Globus pallidus (tissue), 1 donor: ENCODE results near the gene CCDC171.
"Not testable (repeated sequence)": the region's sequence is repeated elsewhere in the genome, so short reads cannot be mapped to it uniquely, and the experiment has no call there.

ENCODE experiments used
- DNase-seq: peaks from one replicate; pipeline ENCODE4 v3.0.0-alpha.2; 2015; ENCODE audit warnings: low spot score

The CCDC171 gene

DNA sequence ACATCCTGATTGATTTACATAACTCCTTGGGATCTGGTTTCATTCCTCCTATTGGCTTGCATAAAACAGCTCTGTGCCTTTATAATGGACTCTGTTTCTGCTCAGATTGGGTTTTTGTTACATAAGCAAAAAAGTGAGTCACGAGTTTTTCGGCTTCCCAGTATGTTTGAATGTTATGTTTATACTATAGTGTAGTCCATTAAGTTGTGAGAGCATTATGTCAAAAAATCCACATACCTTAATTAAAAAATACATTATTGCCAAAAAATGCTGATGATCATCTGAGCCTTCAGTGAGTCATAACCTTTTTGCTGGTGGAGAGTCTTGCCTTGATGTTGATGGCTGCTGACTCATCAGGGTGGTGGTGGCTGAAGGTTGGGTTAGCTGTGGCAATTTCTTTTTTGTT is 144.6 kb downstream of the CCDC171 start:
- no peak for DNase-seq

DNA sequence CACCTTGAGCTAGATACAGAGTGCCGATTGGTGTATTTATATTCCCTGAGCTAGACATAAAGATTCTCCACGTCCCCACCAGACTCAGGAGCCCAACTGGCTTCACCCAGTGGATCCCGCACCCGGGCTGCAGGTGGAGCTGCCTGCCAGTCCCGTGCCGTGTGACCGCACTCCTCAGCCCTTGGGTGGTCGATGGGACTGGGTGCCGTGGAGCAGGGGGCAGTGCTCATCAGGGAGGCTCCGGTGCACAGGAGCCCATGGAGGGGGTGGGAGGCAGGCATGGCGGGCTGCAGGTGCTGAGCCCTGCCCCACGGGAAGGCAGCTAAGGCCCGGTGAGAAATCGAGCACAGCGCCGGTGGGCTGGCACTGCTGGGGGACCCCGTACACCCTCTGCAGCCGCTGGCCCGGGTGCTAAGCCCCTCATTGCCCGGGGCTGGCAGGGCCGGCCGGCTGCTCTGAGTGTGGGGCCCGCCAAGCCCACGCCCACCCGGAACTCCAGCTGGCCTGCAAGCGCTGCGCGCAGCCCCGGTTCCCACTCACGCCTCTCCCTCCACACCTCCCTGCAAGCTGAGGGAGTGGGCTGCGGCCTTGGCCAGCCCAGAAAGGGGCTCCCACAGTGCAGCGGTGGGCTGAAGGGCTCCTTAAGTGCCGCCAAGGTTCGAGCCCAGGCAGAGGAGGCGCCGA is 147.2 kb downstream of the CCDC171 start:
- DNase-seq, result not testable (repeated sequence)

DNA sequence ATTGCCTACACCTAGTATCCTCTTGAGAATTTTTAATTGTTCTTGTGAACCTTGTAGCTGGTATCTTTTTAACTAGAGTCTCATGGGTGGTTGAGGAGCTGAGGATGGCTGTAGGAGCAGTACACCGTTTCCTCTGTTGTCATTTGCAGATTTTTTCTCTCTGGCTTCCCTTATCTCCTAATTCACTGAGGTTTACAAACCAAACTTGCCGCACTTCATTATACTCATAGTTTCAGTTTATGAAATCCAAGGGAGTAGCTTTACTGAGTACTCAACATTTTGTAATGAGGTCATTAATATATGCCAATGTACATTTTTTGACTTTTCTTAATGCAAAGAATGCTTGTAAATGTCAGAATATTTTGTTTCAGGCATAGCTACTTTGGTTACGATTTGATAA is 154.2 kb downstream of the CCDC171 start:
- DNase-seq, result no peak

DNA sequence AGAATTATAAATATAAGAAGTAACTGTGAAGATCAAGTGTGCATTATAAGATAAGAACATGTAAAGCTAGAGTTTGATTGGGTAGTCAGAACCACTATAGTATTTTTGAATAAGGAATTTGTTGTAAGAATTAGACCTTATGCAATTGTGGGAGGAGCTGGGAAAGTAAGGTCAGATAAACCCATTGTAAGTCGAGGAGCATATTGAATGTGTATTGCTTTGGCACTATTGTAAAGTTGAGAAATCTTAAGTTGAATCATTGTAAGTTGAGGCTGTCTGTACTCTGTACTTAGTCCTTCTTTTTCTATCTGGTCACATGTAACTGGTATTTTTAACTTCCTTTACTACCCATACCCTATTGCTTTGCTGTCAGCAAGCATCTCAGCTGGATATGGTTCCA is 158.7 kb downstream of the CCDC171 start:
- DNase-seq, result no peak

DNA sequence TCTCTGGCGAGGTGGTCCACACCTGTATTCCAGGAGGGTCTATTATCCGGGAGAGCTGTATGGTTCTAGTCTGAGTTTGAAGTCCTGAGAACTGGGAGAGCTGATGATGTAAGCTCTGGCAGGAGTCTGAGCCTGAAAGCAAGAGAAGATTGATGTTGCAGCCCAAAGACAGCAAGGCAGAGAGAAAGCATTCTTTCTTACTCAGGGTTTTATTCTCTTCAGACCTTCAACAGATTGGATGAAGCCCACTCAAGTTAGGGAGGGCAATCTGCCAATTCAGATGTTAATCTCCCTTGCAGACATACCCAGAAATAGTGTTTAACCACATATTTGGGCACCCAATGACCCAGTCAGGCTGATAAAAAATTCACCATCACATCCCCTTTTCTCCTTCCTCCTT is 159.1 kb downstream of the CCDC171 start:
- no peak for DNase-seq

DNA sequence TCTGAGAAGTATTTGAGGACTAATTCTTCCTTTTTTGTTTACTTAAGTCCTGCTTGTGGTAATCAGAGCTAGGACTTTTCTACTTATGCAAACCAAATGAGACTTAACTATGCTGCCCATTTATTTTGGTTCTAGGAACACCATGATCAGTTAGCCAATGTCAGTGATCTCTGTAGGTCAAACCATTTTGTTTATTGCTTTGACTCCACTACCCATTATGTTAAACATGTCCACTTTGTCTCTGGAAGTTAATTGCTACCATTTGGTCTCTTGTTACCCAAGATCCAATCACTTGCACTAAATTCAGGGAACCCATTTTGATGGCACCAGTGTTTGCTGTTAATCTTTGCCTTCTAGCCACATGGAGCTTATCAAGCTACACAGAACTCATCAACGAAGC is 161.9 kb downstream of the CCDC171 start:
- DNase-seq, result no peak

DNA sequence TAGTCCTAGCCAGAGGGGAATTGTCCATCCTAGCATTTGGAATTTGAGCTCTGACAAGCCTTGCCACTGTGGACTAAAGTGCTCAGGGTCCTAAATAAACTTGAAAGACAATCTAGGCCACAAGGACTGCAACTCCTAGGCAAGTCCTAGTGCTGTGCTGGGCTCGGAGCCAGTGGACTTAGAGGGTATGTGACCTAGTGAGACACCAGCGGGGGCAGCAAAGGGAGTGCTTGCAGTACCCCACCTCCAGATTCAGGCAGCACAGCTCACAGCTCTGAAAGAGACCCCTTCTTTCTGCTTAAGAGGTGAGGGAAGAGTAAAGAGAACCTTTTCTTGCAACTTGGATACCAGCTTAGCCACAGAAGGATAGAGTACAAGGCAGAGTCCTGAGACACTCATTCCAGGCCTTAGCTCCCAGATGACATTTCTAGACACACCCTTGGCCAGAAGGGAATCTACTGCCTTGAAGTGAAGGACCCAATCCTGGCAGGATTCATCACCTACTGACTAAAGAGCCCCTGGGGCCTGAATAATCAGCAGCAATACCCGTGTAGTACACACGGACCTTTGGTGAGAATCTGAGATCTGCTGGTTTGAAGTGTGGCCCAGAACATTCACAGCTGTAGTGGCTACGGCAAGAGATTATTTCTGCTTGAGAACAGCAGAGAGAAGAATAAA is 164.6 kb downstream of the CCDC171 start:
- DNase-seq, result no peak

DNA sequence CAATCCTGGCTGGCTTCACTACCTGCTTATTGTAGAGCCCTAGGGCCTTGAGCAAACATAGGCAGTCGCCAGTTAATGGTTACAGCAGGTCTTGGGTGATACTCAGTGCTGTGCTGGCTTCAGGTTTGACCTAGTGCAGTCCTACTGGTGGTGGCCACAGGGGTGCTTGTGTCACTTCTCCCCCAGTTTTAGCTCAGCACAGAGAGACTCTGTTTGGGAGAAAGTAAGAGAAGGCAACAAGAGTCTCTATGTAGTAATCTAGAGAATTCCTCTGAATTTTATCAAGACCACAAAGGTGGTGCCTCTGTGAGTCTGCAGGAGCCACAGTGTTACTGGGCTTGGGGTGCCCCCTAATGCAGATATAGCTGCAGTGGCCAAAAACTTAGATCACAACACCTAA is 165.6 kb downstream of the CCDC171 start:
- no peak for DNase-seq

DNA sequence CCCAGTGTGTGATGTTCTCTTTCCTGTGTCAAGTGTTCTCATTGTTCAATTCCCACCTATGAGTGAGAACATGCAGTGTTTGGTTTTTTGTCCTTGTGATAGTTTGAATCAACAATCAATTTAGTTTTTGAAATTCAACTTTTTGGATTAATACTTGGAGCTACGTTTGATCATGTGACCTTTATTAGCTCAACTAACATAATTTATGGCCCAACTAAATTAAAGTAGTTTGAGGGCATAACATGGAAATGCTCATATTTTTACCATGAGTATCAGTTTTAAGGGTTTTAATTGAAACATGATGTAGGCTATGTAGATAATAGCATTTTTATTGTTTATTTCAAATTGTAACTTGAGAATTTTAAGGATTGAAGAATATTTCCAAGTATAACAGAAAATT is 168.0 kb downstream of the CCDC171 start:
- no peak for DNase-seq

DNA sequence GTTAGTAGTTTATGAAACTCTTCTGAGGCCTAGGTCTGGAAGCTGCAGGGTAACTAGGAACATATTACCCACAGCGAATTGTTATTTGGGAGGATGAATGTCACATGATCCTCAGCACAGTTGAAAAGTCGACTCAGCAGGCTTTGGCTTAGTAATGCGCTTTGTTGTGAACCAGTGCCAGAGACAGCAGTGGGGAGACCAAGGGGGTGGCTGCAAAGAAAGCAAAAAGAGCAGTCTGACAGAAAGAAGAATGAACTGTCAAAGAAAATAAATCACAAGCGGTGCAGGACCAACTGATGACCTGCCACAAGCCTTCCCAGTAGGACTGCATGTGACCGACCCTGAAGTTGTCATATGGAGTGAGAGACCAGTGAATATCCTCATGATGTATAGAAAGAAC is 170.0 kb downstream of the CCDC171 start:
- no peak for DNase-seq

DNA sequence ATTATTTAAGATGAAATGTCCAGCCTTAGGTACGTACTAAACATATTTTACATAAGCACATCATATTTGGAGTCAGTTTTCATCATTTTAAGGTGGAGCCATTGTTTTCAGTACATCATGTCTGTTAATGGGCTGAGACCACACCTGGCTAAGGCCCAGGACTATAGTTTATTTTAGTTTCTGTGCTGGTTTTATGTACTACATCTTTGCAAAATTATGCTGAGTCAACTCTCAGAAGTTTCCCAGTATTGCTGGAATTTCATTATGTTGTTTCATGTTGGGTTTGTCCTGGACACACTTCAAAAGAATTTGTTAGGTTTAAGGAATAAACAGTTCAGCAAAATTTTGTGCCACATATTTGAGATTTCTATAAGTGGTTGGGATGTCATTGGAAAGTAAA is 171.2 kb downstream of the CCDC171 start:
- no peak for DNase-seq

DNA sequence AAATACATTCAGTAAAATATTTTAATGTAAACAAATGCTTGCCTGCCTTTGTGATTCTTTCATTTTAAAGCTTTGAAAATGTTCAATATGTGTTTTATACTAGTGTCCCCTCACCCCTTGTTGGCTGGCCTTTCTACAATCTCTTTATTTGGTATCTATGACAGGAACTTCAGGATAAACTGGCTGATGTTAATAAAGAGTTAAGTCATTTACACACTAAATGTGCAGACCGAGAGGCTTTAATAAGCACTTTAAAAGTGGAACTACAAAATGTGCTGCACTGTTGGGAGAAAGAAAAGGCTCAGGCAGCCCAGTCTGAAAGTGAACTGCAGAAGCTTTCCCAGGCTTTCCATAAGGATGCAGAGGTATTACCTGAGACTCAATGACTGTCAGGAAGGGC is 171.8 kb downstream of the CCDC171 start:
- no peak for DNase-seq

DNA sequence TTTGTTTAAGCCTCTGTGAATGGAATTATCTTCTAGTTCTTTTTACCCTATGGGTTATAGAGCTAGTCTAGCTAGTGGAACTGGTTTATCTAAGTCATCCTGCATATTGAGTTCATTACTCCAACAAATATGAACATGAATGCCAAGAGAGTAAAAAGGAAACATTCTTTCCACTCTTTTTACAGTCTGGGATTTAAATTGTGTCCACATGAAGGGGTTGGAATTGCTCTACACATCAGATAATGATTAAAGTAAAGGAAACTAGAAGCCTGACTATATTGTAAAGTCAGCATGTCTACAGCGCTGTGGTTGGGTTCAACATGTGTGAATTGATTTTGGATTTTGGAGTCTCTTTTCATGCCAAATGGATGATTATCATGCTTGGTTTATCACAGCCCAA is 173.1 kb downstream of the CCDC171 start:
- DNase-seq, result no peak

DNA sequence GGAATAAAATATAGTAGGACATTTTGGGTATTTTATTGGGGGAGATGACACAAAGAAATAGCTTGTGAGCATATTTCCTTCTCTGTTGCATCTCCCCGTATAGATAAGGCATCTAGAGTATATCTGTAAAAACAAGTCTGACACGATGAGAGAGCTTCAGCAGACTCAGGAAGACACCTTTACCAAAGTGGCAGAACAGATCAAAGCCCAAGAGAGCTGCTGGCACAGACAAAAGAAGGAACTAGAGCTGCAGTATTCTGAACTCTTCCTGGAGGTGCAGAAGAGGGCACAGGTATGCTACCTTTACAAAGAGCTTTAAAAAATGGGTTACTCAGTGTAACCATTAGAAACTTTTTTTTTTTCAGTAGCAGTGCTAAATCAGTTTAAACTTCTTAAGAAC is 176.7 kb downstream of the CCDC171 start:
- DNase-seq, result no peak

DNA sequence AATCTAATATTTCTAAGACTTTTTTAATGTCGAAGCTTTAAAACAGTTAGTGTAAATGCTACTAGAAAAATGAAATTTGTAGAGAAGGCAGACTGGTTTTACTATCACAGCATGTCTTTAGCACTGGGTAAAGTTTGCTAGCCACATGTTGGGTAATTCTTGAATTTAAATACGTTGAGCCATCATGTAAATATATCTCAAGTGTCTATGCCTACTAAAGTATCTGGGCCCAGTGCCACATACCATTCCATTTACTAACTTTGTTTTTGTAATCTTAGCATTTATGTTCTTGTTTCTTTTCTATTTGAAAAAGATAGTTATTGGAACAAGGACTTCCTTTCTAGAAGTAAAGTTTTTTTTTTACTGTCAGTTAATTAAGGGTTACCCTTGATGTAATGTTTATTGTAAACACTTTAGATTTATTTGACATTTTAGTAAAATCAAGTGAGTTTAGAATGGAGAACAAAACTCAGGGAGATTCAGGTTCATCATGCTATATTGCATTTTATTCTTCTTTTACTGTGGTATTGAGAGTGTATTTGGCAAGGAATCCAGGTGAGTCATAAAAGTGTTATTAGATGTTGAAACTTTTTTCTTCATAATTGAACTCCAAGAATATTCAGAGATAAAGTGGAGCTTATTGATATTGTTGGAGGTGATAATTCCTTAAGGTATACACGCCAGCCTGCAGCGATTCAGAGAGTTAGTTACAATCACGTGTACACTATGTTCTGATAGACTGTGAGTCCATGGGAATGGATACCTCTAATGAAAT is 182.4 kb downstream of the CCDC171 start:
- no peak for DNase-seq

DNA sequence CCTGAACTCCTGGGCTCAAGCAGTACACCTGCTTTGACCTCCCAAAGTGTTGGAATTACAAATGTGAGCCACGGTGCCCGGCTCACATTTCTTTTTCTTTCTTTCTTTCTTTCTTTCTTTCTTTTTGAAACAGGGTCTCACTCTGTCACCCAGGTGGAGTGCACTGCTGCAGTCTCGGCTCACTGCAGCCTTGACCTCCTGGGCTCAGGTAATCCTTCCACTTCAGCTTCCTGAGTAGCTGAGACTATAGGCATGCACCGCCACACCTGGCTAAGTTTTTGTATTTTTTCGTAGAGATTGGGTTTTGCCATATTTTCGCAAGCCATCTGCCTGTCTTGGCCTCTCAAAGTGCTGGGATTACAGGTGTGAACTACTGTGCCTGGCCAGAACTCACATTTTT is 183.7 kb downstream of the CCDC171 start:
- DNase-seq, result no peak

DNA sequence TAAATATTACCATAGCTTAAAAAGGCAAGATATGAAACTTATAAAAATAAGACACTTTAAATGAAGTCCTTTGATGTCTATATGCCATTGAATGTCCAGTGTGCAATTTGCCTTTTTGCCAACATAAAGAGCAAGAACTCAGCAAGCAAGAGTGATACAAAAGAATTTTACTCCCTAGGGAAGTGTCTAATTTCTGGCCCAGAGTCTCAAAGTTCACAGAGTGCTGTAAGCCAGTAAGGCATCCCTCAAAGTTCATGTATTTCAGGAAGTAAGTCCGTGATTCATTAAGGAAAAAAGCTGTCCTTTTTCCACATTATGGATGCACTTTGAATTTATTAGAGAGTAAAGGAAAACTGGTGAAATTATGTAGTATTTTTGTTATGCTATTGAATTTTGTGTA is 185.2 kb downstream of the CCDC171 start:
- no peak for DNase-seq

DNA sequence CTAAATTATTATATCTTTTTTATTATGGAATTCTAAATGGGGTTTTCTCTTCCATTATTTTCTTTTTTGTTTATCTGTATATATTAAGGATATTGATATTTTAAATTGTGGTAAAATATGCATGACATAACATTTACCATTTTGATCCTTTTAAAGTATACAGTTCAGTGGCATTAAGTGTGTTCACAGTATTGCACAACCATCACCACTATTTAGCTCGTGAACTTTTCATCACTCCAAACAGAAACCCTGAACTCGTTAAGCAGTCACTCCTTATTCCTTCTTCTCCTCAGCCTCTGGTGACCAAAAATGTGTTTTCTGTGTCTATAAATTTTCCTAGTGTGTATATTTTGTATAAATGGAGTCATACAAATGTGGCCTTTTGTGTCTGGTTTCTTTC is 188.2 kb downstream of the CCDC171 start:
- DNase-seq, result no peak

DNA sequence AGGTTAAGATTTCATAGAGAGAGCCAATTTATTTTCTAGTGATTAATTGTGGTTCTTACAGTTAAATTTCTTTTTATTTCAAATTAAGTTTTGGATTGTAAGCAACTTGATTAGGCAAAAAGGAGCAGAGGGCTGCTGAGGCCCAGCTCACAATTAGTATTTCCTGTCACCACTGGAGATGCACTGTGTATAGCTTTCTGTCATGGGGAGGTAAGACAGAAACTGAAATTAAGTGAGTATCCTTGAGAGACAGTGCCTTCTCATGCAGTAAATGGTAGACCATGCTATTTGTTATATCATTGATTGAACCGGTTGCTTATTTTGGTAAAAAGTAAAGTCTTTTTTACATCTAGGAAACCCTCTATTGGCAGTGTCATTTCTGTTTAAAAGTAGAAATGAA is 190.7 kb downstream of the CCDC171 start:
- no peak for DNase-seq

DNA sequence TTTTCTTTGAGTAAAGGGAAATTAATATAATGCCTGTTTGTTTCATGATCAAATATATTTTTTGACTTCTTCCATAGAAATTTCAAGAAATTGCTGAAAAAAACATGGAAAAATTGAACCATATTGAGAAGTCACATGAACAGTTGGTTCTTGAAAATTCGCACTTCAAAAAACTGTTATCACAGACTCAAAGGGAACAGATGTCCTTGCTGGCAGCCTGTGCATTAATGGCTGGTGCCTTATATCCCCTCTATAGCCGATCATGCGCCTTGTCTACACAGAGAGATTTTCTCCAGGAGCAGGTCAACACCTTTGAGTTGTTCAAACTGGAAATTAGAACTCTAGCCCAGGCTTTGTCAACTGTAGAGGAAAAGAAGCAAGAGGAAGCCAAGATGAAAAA is 191.4 kb downstream of the CCDC171 start:
- DNase-seq, result no peak

DNA sequence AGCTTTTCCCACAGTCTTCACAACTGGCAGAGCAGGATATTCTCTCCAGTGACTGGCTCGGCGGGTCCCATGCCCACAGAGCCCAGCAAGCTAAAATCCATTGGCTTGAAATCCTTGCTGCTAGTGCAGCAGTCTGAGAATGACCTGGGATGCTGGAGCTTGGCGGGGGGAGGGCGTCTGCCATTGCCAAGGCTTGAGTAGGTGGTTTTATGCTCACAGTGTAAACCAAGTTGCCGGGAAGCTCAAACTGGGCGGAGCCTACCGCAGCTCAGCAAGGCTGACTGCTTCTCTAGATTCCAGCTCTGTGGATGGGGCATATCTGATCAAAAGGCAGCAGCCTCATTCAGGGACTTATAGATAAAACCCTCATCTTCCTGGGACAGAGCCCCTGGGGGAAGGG is 194.1 kb downstream of the CCDC171 start:
- DNase-seq, result no peak

DNA sequence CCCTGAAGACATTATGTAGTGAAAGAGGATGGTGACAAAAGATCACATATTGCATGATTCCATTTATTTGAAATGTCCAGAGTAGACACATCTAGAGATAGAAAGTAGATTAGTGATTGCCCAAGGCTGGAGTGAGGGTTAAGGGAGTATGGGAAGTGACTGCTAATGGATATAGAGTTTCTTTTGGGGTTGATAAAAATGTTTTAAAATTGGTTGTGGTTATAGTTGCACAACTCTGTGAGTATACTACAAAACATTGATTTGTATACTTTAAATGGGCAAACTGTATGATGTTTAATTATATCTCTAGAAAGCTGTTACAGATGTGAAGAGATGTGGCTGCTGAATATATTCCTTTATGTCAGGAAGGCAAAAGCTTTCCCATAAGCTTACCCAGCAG is 202.8 kb downstream of the CCDC171 start:
- no peak for DNase-seq

DNA sequence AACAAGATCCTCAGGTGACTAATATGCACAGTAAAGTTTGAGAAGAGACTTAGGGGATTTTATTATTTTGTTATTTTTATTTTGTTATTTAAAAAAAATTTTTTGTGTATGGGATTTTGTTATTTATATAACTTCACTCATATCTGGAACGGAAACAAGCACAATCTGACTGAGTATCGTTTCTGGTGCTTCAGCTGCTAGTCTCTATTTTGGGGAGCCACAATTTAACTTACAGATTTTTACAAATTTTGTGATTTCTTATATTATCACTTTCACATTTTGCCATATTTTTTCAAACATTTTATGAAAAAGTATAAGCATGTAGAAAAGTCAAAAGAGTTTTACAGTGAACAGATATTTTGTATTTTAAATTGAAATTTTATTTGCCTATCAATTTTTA is 208.7 kb downstream of the CCDC171 start:
- DNase-seq, result no peak
